SK-N-SH treated with all-trans-retinoic acid at 6 μM for 48 hours (cell line): ENCODE measurements around the gene CENPU.

Experiments
- BACH2 ChIP-seq: fragments of 250-450 bp; sonication (Bioruptor Pico); IDR thresholded peaks from 2 replicates; pipeline ENCODE4 v1.9.0; 2021; ENCODE audit warnings: mild to moderate bottlenecking, borderline replicate concordance
- ESRRG ChIP-seq: fragments of 250-450 bp; sonication (Bioruptor Pico); IDR thresholded peaks from 2 replicates; pipeline ENCODE4 v1.6.1; 2021; ENCODE audit warnings: mild to moderate bottlenecking
- GLIS3 ChIP-seq: fragments of 250-450 bp; sonication (Bioruptor Pico); IDR thresholded peaks from 2 replicates; pipeline ENCODE4 v1.5.0; 2020; ENCODE audit warnings: mild to moderate bottlenecking, moderate library complexity
- PPARA ChIP-seq: fragments of 250-450 bp; sonication (Bioruptor Pico); IDR thresholded peaks from 2 replicates; pipeline ENCODE4 v1.5.0; 2020; ENCODE audit warnings: mild to moderate bottlenecking, borderline replicate concordance
- RARB ChIP-seq: fragments of 250-450 bp; sonication (Bioruptor Pico); IDR thresholded peaks from 2 replicates; pipeline ENCODE4 v1.8.0; 2021; ENCODE audit warnings: mild to moderate bottlenecking, moderate library complexity
- SNAI2 ChIP-seq: fragments of 250-450 bp; sonication (Bioruptor Pico); IDR thresholded peaks from 2 replicates; pipeline ENCODE4 v1.5.0; 2020; ENCODE audit warnings: mild to moderate bottlenecking, moderate library complexity
- TCF4 ChIP-seq: fragments of 250-450 bp; sonication (Bioruptor Pico); IDR thresholded peaks from 2 replicates; pipeline ENCODE4 v1.8.0; 2021; ENCODE audit warnings: mild to moderate bottlenecking, moderate library complexity, borderline replicate concordance
- TOX ChIP-seq: fragments of 250-450 bp; sonication (Bioruptor Pico); IDR thresholded peaks from 2 replicates; pipeline ENCODE4 v1.8.0; 2021; ENCODE audit warnings: mild to moderate bottlenecking, moderate library complexity, borderline replicate concordance
- ZNF565 ChIP-seq: fragments of 450-650 bp; formaldehyde crosslinking; conservative IDR thresholded peaks from 2 replicates; pipeline ENCODE4 v1.5.0; 2020; ENCODE audit warnings: low read depth, mild to moderate bottlenecking, moderate library complexity
- TF ChIP-seq, protein P1 (sequence below): fragments of 250-450 bp; sonication (Bioruptor Pico); IDR thresholded peaks from 2 replicates; pipeline ENCODE4 v1.5.1; 2020; ENCODE audit warnings: low read depth, mild to moderate bottlenecking, moderate library complexity
- TF ChIP-seq, protein P2 (sequence below): fragments of 250-450 bp; sonication (Bioruptor Pico); IDR thresholded peaks from 2 replicates; pipeline ENCODE4 v1.8.0; 2020; ENCODE audit warnings: mild to moderate bottlenecking, moderate library complexity, borderline replicate concordance

DNA sequence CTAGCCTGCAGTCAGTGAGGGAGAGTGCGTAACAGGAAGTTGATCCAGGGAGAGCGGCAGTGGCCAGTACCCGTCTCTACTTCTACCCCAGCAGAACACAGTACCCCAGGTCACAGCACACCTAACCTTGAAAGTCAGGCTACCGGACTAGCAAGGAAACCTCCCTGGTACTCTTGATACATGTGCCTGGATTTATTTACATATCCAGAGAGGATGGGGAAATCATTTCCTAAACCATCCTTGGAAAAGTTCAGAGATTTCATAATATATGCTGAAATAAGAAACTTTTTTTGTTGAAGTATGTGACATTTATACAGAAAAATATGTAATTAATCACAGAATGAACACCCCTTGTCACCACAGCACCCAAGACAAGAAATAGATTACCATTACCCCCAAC is 59.9 kb downstream of the CENPU start:
- TF ChIP-seq BACH2 (CRISPR knock-in tag) = no peak
- no peak for TF ChIP-seq TOX (CRISPR knock-in tag)
- TF ChIP-seq, protein P1, sequence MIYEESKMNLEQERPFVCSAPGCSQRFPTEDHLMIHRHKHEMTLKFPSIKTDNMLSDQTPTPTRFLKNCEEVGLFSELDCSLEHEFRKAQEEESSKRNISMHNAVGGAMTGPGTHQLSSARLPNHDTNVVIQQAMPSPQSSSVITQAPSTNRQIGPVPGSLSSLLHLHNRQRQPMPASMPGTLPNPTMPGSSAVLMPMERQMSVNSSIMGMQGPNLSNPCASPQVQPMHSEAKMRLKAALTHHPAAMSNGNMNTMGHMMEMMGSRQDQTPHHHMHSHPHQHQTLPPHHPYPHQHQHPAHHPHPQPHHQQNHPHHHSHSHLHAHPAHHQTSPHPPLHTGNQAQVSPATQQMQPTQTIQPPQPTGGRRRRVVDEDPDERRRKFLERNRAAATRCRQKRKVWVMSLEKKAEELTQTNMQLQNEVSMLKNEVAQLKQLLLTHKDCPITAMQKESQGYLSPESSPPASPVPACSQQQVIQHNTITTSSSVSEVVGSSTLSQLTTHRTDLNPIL (CRISPR knock-in tag) = no peak
- no peak for TF ChIP-seq RARB (CRISPR knock-in tag)
- no peak for TF ChIP-seq SNAI2 (CRISPR knock-in tag)
- TF ChIP-seq ZNF565 (CRISPR knock-in tag) = no peak
- TF ChIP-seq, protein P2, sequence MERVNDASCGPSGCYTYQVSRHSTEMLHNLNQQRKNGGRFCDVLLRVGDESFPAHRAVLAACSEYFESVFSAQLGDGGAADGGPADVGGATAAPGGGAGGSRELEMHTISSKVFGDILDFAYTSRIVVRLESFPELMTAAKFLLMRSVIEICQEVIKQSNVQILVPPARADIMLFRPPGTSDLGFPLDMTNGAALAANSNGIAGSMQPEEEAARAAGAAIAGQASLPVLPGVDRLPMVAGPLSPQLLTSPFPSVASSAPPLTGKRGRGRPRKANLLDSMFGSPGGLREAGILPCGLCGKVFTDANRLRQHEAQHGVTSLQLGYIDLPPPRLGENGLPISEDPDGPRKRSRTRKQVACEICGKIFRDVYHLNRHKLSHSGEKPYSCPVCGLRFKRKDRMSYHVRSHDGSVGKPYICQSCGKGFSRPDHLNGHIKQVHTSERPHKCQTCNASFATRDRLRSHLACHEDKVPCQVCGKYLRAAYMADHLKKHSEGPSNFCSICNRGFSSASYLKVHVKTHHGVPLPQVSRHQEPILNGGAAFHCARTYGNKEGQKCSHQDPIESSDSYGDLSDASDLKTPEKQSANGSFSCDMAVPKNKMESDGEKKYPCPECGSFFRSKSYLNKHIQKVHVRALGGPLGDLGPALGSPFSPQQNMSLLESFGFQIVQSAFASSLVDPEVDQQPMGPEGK (CRISPR knock-in tag) = no peak
- TF ChIP-seq TCF4 (CRISPR knock-in tag) = no peak
- TF ChIP-seq GLIS3 (CRISPR knock-in tag) = no peak
- TF ChIP-seq ESRRG = no peak
- no peak for TF ChIP-seq PPARA (CRISPR knock-in tag)
